HepG2 (cell line): ENCODE measurements around the gene ACP5. TPM values are rescaled to one million over a fixed set of nuclear protein-coding genes. Genes with fewer than 3 reads are reported as not detected.
A peak's percentile ranks its signal among the peaks of the same experiment; 100 is the strongest.

Experiments used
- AGO2 ChIP-seq: fragments of 200-400 bp; formaldehyde crosslinking; optimal IDR thresholded peaks from 2 replicates; pipeline ENCODE3; 2017; ENCODE audit warnings: mild to moderate bottlenecking, low read depth, low read length, moderate library complexity
- ETV5 ChIP-seq: IDR thresholded peaks from 2 replicates; pipeline ENCODE4 v1.6.1; 2018; ENCODE audit warnings: missing biosample characterization, missing genetic modification reagents, inconsistent platforms, borderline replicate concordance
- ISX ChIP-seq: sonication (generic); formaldehyde crosslinking; conservative IDR thresholded peaks from 2 replicates; pipeline ENCODE4 v1.5.0; 2020; ENCODE audit warnings: missing genetic modification reagents
- KLF9 ChIP-seq: IDR thresholded peaks from 2 replicates; pipeline ENCODE4 v1.6.1; 2016; ENCODE audit warnings: low read depth
- NPAS2 ChIP-seq: sonication (generic); formaldehyde crosslinking; IDR thresholded peaks from 2 replicates; pipeline ENCODE4 v1.8.0; 2022; ENCODE audit warnings: mild to moderate bottlenecking, missing genetic modification reagents, borderline replicate concordance
- PAF1 ChIP-seq: IDR thresholded peaks from 2 replicates; pipeline ENCODE4 v1.6.1; 2016; ENCODE audit warnings: missing genetic modification reagents, missing compliant biosample characterization
- SP5 ChIP-seq: IDR thresholded peaks from 2 replicates; pipeline ENCODE4 v1.6.1; 2016; ENCODE audit warnings: low read depth, borderline replicate concordance
- TGIF2 ChIP-seq: IDR thresholded peaks from 2 replicates; pipeline ENCODE4 v1.6.1; 2016; ENCODE audit warnings: control low read depth, missing compliant biosample characterization
- ZFP36L1 ChIP-seq: sonication (generic); formaldehyde crosslinking; IDR thresholded peaks from 2 replicates; pipeline ENCODE4 v1.8.0; 2022; ENCODE audit warnings: mild to moderate bottlenecking, missing genetic modification reagents, moderate library complexity
- ZNF136 ChIP-seq: sonication (generic); formaldehyde crosslinking; IDR thresholded peaks from 2 replicates; pipeline ENCODE4 v1.8.1; 2022; ENCODE audit warnings: low read depth, mild to moderate bottlenecking, moderate library complexity, missing genetic modification reagents
- ZNF296 ChIP-seq: sonication (generic); formaldehyde crosslinking; conservative IDR thresholded peaks from 2 replicates; pipeline ENCODE4 v1.5.0; 2020; ENCODE audit warnings: mild to moderate bottlenecking, missing genetic modification reagents
- ZNF3 ChIP-seq: IDR thresholded peaks from 2 replicates; pipeline ENCODE4 v1.7.0; 2017; ENCODE audit warnings: inconsistent platforms
- ZNF44 ChIP-seq: sonication (generic); formaldehyde crosslinking; IDR thresholded peaks from 2 replicates; pipeline ENCODE4 v1.5.1; 2020; ENCODE audit warnings: mild to moderate bottlenecking, missing genetic modification reagents
- polyA plus RNA-seq, 8 experiments: library from polyadenylated mRNA; depleted of rRNA in 3 of 8; stranded (reverse) in 7 of 8; unstranded in 1 of 8; fragments of >200 nt; fragmentation: Illumina TruSeq in 4 of 8; extraction: Trizol in 4 of 8; gene quantifications; 2 replicates each; pipeline versions ENCODE4 v1.2.1 to v1.2.3, GENCODE V29; 2011 to 2016; ENCODE audit warnings: low read depth in 4 of 8, missing spikeins in 1 of 8, mixed read lengths in 1 of 8; ENCODE audit not compliant: insufficient read depth in 1 of 8
- total RNA-seq, 5 experiments: library from RNA; depleted of rRNA; stranded (reverse); fragments of >200 nt; fragmentation: Illumina TruSeq; extraction: Trizol; gene quantifications; 2 replicates each; pipeline ENCODE4 v1.2.3, GENCODE V29; 2016; ENCODE audit warnings: low read depth in 1 of 5
- TF ChIP-seq, protein P1 (sequence below): sonication (generic); formaldehyde crosslinking; IDR thresholded peaks from 2 replicates; pipeline ENCODE4 v1.9.0; 2021; ENCODE audit warnings: missing genetic modification reagents, borderline replicate concordance
- TF ChIP-seq, protein P2 (sequence below): sonication (generic); formaldehyde crosslinking; IDR thresholded peaks from 2 replicates; pipeline ENCODE4 v1.4.0; 2020; ENCODE audit warnings: mild to moderate bottlenecking, missing genetic modification reagents
- TF ChIP-seq, protein P3 (sequence below): sonication (generic); formaldehyde crosslinking; IDR thresholded peaks from 2 replicates; pipeline ENCODE4 v1.4.0; 2020; ENCODE audit warnings: missing genetic modification reagents; ENCODE audit errors: not compliant biosample characterization
- TF ChIP-seq, protein P4 (sequence below): sonication (generic); formaldehyde crosslinking; IDR thresholded peaks from 2 replicates; pipeline ENCODE4 v1.4.0; 2020; ENCODE audit warnings: missing genetic modification reagents

The ACP5 gene
- total and polyA plus RNA-seq, 2 of the 13 experiments (the other 11 are each of a cell fraction or from before 2014, with no cell fraction given), result 1.3 to 6.7 TPM

DNA sequence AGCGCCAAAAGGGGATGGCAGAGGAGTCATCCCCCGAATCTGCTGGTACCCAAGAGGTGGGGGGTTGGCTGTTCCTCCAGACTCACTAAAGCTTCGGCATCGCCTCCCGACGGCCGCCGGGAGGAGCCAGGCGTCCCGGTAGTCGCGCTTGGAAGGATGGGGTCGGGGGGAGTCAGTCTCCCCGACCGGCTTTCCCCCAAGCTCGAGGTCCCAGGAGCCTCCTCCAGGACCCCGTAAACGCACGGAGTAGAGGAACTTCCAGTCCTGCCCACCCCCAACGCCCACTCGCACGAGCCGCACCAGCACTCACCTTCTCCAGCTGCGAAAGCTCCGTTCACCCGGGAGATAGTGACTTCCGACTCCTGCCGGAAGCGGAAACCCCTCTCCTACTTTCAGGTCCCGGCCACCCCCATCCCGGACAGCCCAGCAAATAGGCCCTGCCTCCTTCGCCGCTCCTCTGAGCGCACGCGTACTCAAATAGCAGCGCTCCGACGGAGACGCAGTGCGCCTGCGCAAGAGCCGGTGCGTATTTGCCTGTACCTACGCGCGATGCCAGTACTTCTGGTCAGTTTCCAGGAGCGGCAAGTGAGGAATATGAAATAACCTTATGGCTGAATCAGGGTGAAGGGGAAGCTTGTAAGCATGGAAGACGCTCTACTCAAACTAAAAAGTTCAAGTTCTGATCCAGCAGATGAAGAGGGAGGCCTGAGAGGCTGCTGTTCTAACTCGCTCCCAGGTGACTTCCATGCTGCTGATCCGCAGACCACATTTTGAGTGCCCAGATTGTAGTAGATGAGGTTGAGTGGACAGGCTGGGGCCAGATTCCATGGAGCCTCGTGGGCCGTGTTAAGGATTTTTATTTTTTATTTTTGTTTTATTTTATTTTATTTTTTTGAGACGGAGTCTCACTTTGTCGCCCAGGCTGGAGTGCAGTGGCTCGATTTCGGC is 18.3 kb downstream of the ACP5 start, which contains the start of gene ELOF1 (continued):
- TF ChIP-seq, protein P1, sequence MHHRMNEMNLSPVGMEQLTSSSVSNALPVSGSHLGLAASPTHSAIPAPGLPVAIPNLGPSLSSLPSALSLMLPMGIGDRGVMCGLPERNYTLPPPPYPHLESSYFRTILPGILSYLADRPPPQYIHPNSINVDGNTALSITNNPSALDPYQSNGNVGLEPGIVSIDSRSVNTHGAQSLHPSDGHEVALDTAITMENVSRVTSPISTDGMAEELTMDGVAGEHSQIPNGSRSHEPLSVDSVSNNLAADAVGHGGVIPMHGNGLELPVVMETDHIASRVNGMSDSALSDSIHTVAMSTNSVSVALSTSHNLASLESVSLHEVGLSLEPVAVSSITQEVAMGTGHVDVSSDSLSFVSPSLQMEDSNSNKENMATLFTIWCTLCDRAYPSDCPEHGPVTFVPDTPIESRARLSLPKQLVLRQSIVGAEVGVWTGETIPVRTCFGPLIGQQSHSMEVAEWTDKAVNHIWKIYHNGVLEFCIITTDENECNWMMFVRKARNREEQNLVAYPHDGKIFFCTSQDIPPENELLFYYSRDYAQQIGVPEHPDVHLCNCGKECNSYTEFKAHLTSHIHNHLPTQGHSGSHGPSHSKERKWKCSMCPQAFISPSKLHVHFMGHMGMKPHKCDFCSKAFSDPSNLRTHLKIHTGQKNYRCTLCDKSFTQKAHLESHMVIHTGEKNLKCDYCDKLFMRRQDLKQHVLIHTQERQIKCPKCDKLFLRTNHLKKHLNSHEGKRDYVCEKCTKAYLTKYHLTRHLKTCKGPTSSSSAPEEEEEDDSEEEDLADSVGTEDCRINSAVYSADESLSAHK (CRISPR knock-in tag), result no peak
- TF ChIP-seq ZNF3 (CRISPR knock-in tag) (no peak), PAF1 (CRISPR knock-in tag) (no peak), TGIF2 (CRISPR knock-in tag) (peak; percentile 46), ZNF44 (CRISPR knock-in tag) (peak; percentile 83), ZFP36L1 (CRISPR knock-in tag) (no peak), ETV5 (CRISPR knock-in tag) (peak; percentile 37; the same call in 1 of the 2 replicates), AGO2 (no peak), ZNF136 (no peak), NPAS2 (no peak), SP5 (CRISPR knock-in tag) (no peak; the same call in 1 of the 2 replicates), KLF9 (CRISPR knock-in tag) (no peak), ZNF296 (no peak), ISX (CRISPR knock-in tag) (no peak)
- TF ChIP-seq, protein P2, sequence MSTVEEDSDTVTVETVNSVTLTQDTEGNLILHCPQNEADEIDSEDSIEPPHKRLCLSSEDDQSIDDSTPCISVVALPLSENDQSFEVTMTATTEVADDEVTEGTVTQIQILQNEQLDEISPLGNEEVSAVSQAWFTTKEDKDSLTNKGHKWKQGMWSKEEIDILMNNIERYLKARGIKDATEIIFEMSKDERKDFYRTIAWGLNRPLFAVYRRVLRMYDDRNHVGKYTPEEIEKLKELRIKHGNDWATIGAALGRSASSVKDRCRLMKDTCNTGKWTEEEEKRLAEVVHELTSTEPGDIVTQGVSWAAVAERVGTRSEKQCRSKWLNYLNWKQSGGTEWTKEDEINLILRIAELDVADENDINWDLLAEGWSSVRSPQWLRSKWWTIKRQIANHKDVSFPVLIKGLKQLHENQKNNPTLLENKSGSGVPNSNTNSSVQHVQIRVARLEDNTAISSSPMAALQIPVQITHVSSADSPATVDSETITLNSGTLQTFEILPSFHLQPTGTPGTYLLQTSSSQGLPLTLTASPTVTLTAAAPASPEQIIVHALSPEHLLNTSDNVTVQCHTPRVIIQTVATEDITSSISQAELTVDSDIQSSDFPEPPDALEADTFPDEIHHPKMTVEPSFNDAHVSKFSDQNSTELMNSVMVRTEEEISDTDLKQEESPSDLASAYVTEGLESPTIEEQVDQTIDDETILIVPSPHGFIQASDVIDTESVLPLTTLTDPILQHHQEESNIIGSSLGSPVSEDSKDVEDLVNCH (CRISPR knock-in tag), result no peak
- TF ChIP-seq, protein P3, sequence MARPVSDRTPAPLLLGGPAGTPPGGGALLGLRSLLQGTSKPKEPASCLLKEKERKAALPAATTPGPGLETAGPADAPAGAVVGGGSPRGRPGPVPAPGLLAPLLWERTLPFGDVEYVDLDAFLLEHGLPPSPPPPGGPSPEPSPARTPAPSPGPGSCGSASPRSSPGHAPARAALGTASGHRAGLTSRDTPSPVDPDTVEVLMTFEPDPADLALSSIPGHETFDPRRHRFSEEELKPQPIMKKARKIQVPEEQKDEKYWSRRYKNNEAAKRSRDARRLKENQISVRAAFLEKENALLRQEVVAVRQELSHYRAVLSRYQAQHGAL (CRISPR knock-in tag), result no peak
- TF ChIP-seq, protein P4, sequence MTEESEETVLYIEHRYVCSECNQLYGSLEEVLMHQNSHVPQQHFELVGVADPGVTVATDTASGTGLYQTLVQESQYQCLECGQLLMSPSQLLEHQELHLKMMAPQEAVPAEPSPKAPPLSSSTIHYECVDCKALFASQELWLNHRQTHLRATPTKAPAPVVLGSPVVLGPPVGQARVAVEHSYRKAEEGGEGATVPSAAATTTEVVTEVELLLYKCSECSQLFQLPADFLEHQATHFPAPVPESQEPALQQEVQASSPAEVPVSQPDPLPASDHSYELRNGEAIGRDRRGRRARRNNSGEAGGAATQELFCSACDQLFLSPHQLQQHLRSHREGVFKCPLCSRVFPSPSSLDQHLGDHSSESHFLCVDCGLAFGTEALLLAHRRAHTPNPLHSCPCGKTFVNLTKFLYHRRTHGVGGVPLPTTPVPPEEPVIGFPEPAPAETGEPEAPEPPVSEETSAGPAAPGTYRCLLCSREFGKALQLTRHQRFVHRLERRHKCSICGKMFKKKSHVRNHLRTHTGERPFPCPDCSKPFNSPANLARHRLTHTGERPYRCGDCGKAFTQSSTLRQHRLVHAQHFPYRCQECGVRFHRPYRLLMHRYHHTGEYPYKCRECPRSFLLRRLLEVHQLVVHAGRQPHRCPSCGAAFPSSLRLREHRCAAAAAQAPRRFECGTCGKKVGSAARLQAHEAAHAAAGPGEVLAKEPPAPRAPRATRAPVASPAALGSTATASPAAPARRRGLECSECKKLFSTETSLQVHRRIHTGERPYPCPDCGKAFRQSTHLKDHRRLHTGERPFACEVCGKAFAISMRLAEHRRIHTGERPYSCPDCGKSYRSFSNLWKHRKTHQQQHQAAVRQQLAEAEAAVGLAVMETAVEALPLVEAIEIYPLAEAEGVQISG, result peak; percentile 76
